BLaER1 (cell line): ENCODE measurements around the gene SERP2.
"Not testable (repeated sequence)": the region's sequence is repeated elsewhere in the genome, so short reads cannot be mapped to it uniquely, and the experiment has no call there.

Experiments used
- H3K27ac ChIP-seq: shearing (Covaris generic); formaldehyde crosslinking; 2 replicates; pipeline ENCODE4 v1.8.1; 2022
- H3K27me3 ChIP-seq: shearing (Covaris generic); formaldehyde crosslinking; 2 replicates; pipeline ENCODE4 v1.8.1; 2022
- H3K36me3 ChIP-seq: shearing (Covaris generic); formaldehyde crosslinking; 2 replicates; pipeline ENCODE4 v1.8.1; 2022
- H3K4me1 ChIP-seq: shearing (Covaris generic); formaldehyde crosslinking; 2 replicates; pipeline ENCODE4 v1.8.1; 2022
- H3K4me2 ChIP-seq: shearing (Covaris generic); formaldehyde crosslinking; 2 replicates; pipeline ENCODE4 v1.8.1; 2022
- H3K4me3 ChIP-seq: shearing (Covaris generic); formaldehyde crosslinking; 2 replicates; pipeline ENCODE4 v1.8.1; 2022
- H3K9ac ChIP-seq: shearing (Covaris generic); formaldehyde crosslinking; 2 replicates; pipeline ENCODE4 v1.8.1; 2022
- H3K9me3 ChIP-seq: shearing (Covaris generic); formaldehyde crosslinking; 2 replicates; pipeline ENCODE4 v1.8.1; 2022
- H4K20me1 ChIP-seq: shearing (Covaris generic); formaldehyde crosslinking; 2 replicates; pipeline ENCODE4 v1.8.1; 2022
- Cebpa-rat ChIP-seq: shearing (Covaris generic); IDR thresholded peaks from 2 replicates; pipeline ENCODE4 v1.8.1; 2022

SERP2 gene

DNA sequence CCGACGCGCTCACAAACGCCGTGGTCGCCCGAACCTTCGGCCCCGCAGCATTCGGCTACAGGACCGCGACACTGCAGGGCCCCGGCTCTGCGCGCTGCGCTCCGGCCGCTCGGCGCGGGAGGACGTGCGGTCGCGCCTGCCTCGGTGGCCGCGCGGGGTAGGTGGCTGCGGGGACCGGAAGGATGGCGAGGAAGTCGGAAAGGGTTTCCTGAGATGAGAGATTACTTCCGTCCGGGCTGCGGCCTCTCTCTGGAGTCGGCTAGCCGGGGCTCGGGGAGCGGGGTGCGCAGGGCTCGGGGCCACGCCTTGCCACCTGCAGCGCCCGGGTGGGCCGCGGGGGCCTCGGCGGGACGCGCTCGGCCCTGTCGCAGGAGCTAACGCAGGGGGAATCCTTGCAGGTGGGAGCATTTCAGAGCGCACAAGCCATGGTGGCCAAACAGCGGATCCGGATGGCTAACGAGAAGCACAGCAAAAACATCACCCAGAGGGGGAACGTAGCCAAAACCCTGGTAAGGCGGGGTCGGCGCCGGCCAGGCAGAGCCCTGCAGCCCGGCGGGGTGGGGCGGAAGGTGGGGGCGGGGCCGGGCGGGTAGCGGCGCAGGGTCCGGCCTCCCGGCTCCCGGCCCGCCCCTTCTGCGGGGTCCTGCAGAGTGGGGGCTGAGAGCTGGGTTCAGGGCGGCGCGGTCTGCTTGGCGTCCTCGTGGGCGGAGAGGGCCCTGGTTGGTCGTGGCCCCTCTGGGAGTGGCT lies at the start of gene SERP2:
Gene SERP2, plus strand, starts transcription at position 224 of the 747 bp plus-strand sequence. Its CDS starts 202 bp downstream, at position 426.
- H3K27me3 ChIP-seq, result no peaks in the 10 kb centered on the region
- no peaks in the 10 kb centered on the region for H4K20me1 ChIP-seq
- no peaks in the 10 kb centered on the region for H3K4me1 ChIP-seq
- no peak within 1 kb of the TSS for H3K9ac ChIP-seq
- no peaks in the 10 kb centered on the region for H3K36me3 ChIP-seq
- H3K27ac ChIP-seq, result no peak within 1 kb of the TSS
- no peak within 1 kb of the TSS for H3K4me3 ChIP-seq
- no peak within 1 kb of the TSS for H3K4me2 ChIP-seq
- TF ChIP-seq Cebpa-rat, result no peak
- H3K9me3 ChIP-seq, result peaks cover 13% of the 10 kb centered on the region

DNA sequence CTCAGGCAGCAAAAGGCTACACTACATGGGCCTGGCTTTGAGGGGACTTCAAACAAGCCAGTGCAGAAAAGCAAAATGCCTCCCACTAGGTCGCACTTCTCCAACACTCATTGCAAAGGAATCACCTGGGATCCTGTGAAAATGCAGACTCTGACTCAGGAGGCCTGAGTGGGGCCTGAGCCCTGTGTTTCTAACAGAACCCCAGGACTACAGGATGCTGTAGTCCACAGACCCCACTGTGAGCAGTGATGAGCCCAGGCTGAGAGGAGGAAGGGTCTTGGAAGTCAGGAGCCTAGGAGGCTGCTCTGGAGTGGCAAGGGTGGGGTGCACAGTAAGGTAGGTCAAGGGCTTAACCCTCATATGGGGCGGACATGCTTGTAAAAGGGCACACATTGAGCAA lies 46.7 kb upstream of the SERP2 start:
- H3K9ac ChIP-seq, result no peak overlapping the region
- H3K27ac ChIP-seq, result no peak overlapping the region
- no peak overlapping the region for H3K4me3 ChIP-seq
- no peaks in the 10 kb centered on the region for H3K9me3 ChIP-seq
- H3K36me3 ChIP-seq, result no peaks in the 10 kb centered on the region
- H3K4me2 ChIP-seq, result no peak overlapping the region
- H4K20me1 ChIP-seq, result no peaks in the 10 kb centered on the region
- TF ChIP-seq Cebpa-rat, result no peak
- H3K4me1 ChIP-seq, result peaks cover 3% of the 10 kb centered on the region
- H3K27me3 ChIP-seq, result no peaks in the 10 kb centered on the region

DNA sequence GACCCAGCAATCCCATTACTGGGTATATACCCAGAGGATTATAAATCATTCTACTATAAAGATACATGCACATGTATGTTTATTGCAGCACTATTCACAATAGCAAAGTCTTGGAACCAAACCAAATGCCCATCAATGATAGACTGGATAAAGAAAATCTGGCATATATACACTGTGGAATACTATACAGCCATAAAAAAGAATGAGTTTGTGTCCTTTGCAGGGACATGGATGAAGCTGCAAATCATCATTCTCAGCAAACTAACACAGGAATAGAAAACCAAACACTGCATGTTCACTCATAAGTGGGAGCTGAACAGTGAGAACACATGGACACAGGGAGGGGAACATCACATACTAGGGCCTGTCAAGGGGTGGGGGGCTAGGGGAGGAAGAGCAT lies 44.6 kb upstream of the SERP2 start:
- H3K9ac ChIP-seq, H3K4me2 ChIP-seq, H4K20me1 ChIP-seq, H3K36me3 ChIP-seq, H3K9me3 ChIP-seq, H3K27me3 ChIP-seq, H3K4me3 ChIP-seq, H3K27ac ChIP-seq: not testable (repeated sequence)
- H3K4me1 ChIP-seq, result peaks cover 11% of the 10 kb centered on the region

DNA sequence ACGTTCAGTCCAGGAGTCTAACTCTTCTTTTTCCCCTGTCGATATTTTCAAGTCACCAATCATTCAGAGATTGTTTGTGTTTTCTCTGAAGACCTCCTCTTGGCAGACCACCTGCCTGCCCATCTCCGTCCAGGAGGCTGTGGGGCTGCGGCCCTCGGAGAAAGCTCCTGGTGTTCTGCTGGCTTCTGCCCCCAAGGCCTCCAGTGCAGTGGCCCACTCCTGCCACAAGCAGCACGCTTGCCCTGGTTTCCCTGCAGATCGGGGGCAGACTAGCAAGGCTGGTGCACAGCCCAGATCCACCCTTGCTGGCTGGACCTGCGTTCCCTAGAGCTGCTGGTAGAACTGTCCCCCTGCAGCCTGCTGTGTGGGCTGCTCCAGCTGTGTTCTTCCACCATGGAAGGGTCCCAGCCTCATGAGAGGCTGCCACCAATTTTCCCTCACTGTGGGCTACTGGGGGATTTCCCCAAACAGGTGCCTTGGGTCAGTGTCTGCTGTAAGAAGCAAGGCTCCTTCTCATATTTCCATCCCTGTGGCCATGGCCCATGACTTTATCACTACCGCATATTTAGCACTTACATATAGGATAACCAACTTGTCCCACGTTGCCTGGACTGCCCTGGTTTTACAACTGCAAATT lies 43.6 kb upstream of the SERP2 start:
- Histone ChIP-seq H3K36me3 (no peaks in the 10 kb centered on the region), H3K4me2 (no peak overlapping the region), H3K27me3 (no peaks in the 10 kb centered on the region), H3K4me1 (peaks cover 11% of the 10 kb centered on the region), H3K9ac (no peak overlapping the region), H3K4me3 (no peak overlapping the region), H4K20me1 (no peaks in the 10 kb centered on the region), H3K27ac (no peak overlapping the region), H3K9me3 (no peaks in the 10 kb centered on the region)
- TF ChIP-seq Cebpa-rat, result no peak

DNA sequence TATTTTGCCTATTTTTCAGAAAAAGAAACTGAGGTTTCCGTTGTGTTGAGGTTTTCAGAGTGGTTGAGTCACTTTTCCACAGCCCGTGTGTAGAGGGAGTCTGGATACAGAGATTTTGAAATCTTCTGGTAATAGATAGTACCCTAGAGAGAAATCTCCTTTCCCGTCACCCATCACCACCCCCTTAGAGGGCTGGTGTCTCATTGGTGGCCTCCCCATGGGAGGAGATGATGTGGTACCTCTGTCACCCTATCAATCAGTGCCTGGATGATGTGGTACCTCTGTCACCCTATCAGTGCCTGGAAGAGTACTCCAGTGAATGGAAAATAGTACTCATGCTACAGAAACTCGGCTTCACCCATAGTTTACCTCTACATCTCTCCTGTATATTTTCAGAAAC lies 42.2 kb upstream of the SERP2 start:
- Histone ChIP-seq H3K9ac (no peak overlapping the region), H3K27me3 (no peaks in the 10 kb centered on the region), H3K4me1 (peaks cover 11% of the 10 kb centered on the region), H3K9me3 (no peaks in the 10 kb centered on the region), H4K20me1 (no peaks in the 10 kb centered on the region), H3K36me3 (no peaks in the 10 kb centered on the region), H3K4me2 (no peak overlapping the region), H3K27ac (no peak overlapping the region), H3K4me3 (no peak overlapping the region)
- TF ChIP-seq Cebpa-rat, result no peak

DNA sequence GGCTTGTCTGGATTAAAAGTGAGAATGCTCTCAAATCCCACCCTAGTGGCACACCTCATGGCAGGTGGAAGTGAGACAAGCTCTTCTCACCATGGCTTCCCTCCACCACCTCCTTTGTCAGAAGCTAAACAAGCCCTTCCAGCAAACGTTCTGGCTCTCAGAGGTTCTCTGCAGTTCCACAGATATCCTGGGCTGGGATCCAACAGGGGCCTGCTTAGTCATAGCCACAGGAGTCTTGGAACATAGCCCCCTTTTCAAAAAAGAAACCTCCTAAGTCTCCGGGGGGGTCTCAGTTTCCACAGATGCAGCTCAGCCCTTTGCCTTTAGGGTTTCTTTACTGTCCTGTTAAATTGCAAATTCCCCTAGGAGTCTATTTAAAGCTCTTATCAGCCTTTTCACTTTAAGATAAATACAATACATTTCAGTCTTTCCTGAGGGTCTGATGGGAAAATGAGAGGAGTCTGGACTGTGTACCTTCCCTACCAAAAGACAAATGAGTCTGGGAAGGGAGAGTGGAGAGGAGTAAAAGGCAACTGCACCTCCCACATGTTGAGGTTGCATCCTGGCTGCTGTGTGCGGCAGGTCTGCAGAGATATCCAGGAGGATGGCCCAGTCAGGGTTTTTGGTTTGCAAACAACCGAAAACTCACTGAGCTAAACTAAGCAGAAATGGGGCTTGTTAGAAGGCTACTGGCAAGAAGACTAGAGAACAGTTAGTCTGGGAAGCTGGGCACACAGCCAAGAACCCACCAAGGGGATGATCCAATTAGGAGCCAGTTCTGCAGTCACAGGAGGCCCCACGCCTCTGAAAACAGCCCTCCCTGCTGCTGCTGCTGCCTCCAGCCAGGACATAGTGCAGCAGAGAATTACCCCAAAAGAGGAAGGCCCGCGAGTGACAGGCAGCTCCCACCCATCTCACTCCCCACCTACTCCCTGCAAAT lies 41.4 kb upstream of the SERP2 start:
- no peaks in the 10 kb centered on the region for H3K9me3 ChIP-seq
- H4K20me1 ChIP-seq, result no peaks in the 10 kb centered on the region
- no peak overlapping the region for H3K27ac ChIP-seq
- peak overlapping the region; percentile 11; the same call in 1 of the 2 replicates for H3K4me2 ChIP-seq
- no peaks in the 10 kb centered on the region for H3K27me3 ChIP-seq
- no peak overlapping the region for H3K9ac ChIP-seq
- H3K4me1 ChIP-seq, result peaks cover 11% of the 10 kb centered on the region
- no peak overlapping the region for H3K4me3 ChIP-seq
- no peaks in the 10 kb centered on the region for H3K36me3 ChIP-seq
- TF ChIP-seq Cebpa-rat, result no peak

DNA sequence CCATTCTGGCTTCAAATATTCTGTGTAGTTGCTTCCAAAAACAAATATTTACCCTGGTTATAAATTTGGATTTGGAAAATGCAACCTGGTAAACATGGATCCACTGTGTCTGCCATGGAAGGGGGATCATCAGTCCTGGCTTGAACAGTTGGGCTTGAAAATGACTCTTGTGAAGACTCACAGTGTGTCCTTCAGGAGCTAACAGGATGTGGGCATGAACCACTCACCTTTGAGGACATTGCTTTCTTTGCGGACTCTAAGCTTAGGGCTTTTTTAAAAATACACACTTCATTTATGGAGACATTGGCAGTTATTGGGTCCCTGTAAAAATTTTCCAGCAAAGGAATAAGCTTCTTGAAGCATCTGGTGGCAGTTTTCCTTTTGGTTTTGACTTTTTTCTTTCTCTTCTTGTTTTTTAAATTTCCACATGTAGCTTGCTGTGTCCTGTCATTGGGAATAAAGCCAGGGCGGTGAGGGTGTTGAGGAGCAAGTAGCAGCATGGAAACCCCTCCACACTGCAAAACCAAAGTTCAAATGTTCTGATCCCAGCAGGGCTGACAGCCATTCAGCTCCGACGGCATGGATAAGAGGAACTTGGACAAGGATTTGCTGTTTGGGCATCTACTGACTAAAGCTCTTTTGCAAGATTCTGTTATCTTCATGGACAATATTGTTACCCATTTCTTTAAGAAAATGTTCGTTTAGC lies 39.5 kb upstream of the SERP2 start:
- H3K4me2 ChIP-seq, result no peak overlapping the region
- no peaks in the 10 kb centered on the region for H3K27me3 ChIP-seq
- H3K4me1 ChIP-seq, result peaks cover 11% of the 10 kb centered on the region
- no peak overlapping the region for H3K27ac ChIP-seq
- no peak overlapping the region for H3K4me3 ChIP-seq
- H4K20me1 ChIP-seq, result no peaks in the 10 kb centered on the region
- H3K9ac ChIP-seq, result no peak overlapping the region
- no peak for TF ChIP-seq Cebpa-rat
- no peaks in the 10 kb centered on the region for H3K9me3 ChIP-seq
- no peaks in the 10 kb centered on the region for H3K36me3 ChIP-seq

DNA sequence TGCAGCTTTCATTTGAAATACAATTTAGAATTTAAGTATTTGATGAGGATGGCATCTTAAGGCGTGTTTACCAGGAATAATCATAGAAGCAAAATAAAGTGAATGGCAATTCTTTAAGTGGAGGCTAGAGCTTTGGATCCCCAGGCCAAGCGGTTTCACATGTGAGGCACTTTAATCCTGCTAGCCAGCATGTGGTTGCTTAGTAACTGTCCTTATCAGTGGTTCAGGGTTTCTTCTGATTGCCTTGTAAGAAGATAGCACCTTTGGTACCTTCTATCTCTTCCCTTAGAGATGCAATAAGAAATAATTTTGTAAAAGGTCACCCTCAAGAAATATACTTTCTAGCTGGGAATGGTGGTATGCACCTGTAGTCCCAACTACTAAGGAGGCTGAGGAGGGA lies 38.9 kb upstream of the SERP2 start:
- H3K4me1 ChIP-seq, result peaks cover 11% of the 10 kb centered on the region
- H3K4me3 ChIP-seq, result no peak overlapping the region
- no peaks in the 10 kb centered on the region for H3K27me3 ChIP-seq
- no peak overlapping the region for H3K9ac ChIP-seq
- TF ChIP-seq Cebpa-rat, result no peak
- no peak overlapping the region for H3K27ac ChIP-seq
- H4K20me1 ChIP-seq, result no peaks in the 10 kb centered on the region
- H3K4me2 ChIP-seq, result no peak overlapping the region
- H3K9me3 ChIP-seq, result no peaks in the 10 kb centered on the region
- no peaks in the 10 kb centered on the region for H3K36me3 ChIP-seq

DNA sequence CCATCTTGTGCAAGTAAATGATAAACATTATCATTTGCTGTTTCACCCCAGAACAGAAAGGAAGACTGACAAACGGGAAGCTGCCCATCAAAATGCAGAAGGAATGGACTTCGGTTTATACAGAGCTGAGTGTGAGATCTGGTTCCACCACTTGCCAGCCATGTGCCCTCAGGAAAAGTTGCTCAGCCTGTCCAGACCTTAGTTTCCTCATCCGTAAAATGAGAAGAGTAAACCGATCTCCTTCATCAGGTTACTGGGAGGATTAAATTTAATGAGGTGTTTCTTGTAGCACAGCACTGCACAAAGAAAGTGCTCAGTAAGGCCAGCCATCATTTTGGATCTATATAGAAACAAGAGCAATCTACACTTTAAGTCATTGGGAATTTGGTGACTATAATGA lies 36.7 kb upstream of the SERP2 start:
- H3K36me3 ChIP-seq, result no peaks in the 10 kb centered on the region
- no peak overlapping the region for H3K27ac ChIP-seq
- H4K20me1 ChIP-seq, result no peaks in the 10 kb centered on the region
- H3K4me2 ChIP-seq, result no peak overlapping the region
- H3K4me1 ChIP-seq, result peaks cover 18% of the 10 kb centered on the region
- no peaks in the 10 kb centered on the region; the same call in 1 of the 2 replicates for H3K9me3 ChIP-seq
- TF ChIP-seq Cebpa-rat, result no peak
- H3K27me3 ChIP-seq, result no peaks in the 10 kb centered on the region
- H3K4me3 ChIP-seq, result no peak overlapping the region
- no peak overlapping the region for H3K9ac ChIP-seq
